ENCODE measurements around the gene GGT5. TPM values are rescaled to one million over a fixed set of nuclear protein-coding genes. Genes with fewer than 3 reads are reported as not detected.
"Not testable (repeated sequence)": the region's sequence is repeated elsewhere in the genome, so short reads cannot be mapped to it uniquely, and the experiment has no call there.

GGT5 gene
- total and polyA plus RNA-seq, 2 of the 13 experiments (the other 11 are each of a cell fraction or from before 2014, with no cell fraction given): 0.69 to 3.1 TPM

GRCh38 chr22:24213111-24213510, 31.8 kb downstream of the GGT5 start:
- BruUV-seq (replicated peaks); in situ Hi-C loops (cut with HindIII; ENCODE audit: extremely low pct_ligation_motif_present, low pct_unique_long_range_greater_than_20kb); FAIRE-seq: not testable (repeated sequence)

GRCh38 chr22:24211716-24212115, 33.2 kb downstream of the GGT5 start:
- POLR2A ChIA-PET; H3K9me3 ChIP-seq (ENCODE audit: low read length); BruUV-seq (replicated peaks); H2AFZ ChIP-seq (ENCODE audit: low read length); H3K4me2 ChIP-seq (ENCODE audit: low read depth, low read length); H3K79me2 ChIP-seq (ENCODE audit: insufficient read depth, low read length); H3K4me3 ChIP-seq (replicated peaks in 1 of 3; ENCODE audit: insufficient read depth in 1 of 3, low read depth in 2 of 3, low read length in 3 of 3); H3K36me3 ChIP-seq (replicated peaks in 1 of 2; ENCODE audit: control insufficient read depth in 1 of 2, insufficient read depth in 2 of 2, low read length in 2 of 2); H3K27ac ChIP-seq (ENCODE audit: extremely low read length, insufficient read depth, low read length); DNase-seq (ENCODE audit: low spot score); ATAC-seq; H4K20me1 ChIP-seq (ENCODE audit: insufficient read depth, low read length); H3K27me3 ChIP-seq (ENCODE audit: control insufficient read depth in 1 of 2, insufficient read depth in 2 of 2, low read length in 2 of 2); in situ Hi-C loops (cut with HindIII; ENCODE audit: extremely low pct_ligation_motif_present, low pct_unique_long_range_greater_than_20kb); CTCF ChIA-PET (ENCODE audit: low intra/inter-chr PET ratio, low total read pairs); intact Hi-C loops (cut with micrococcal nuclease; ENCODE audit: unreplicated experiment); FAIRE-seq; H3K9ac ChIP-seq (ENCODE audit: insufficient read depth, low read depth, low read length): not testable (repeated sequence)
- H3K4me1 ChIP-seq (ENCODE audit: insufficient read depth, low read length): peaks cover 55% of the 10 kb centered on the region
- WGBS (ENCODE audit: low lambda C conversion rate): 80% methylated on average over 5 of the region's 6 CpGs

More at GRCh38 chr22:24213111-24213510, 31.8 kb downstream of the GGT5 start:
- peaks cover 47% of the 10 kb centered on the region for H3K4me1 ChIP-seq (ENCODE audit: insufficient read depth, low read length)
- H3K79me2 ChIP-seq (ENCODE audit: insufficient read depth, low read length); H3K36me3 ChIP-seq (replicated peaks in 1 of 2; ENCODE audit: control insufficient read depth in 1 of 2, insufficient read depth in 2 of 2, low read length in 2 of 2); POLR2A ChIA-PET; H4K20me1 ChIP-seq (ENCODE audit: insufficient read depth, low read length); CTCF ChIA-PET (ENCODE audit: low intra/inter-chr PET ratio, low total read pairs); H3K4me3 ChIP-seq (replicated peaks in 1 of 3; ENCODE audit: insufficient read depth in 1 of 3, low read depth in 2 of 3, low read length in 3 of 3); DNase-seq (ENCODE audit: low spot score); H3K27ac ChIP-seq (ENCODE audit: extremely low read length, insufficient read depth, low read length); intact Hi-C loops (cut with micrococcal nuclease; ENCODE audit: unreplicated experiment); H2AFZ ChIP-seq (ENCODE audit: low read length); H3K4me2 ChIP-seq (ENCODE audit: low read depth, low read length); H3K27me3 ChIP-seq (ENCODE audit: control insufficient read depth in 1 of 2, insufficient read depth in 2 of 2, low read length in 2 of 2); H3K9ac ChIP-seq (ENCODE audit: insufficient read depth, low read depth, low read length); ATAC-seq; H3K9me3 ChIP-seq (ENCODE audit: low read length): not testable (repeated sequence)
- WGBS (ENCODE audit: low lambda C conversion rate): 99% methylated on average over 9 of the region's 9 CpGs

- peaks cover 62% of the 10 kb centered on the region for H3K4me1 ChIP-seq (ENCODE audit: insufficient read depth, low read length)
Measured at GRCh38 chr22:24210409-24210808, 34.5 kb downstream of the GGT5 start.

More at GRCh38 chr22:24210409-24210808, 34.5 kb downstream of the GGT5 start:
- 97% methylated on average over 11 of the region's 11 CpGs for WGBS (ENCODE audit: low lambda C conversion rate)
- intact Hi-C loops (cut with micrococcal nuclease; ENCODE audit: unreplicated experiment); FAIRE-seq; DNase-seq (ENCODE audit: low spot score); BruUV-seq (replicated peaks); in situ Hi-C loops (cut with HindIII; ENCODE audit: extremely low pct_ligation_motif_present, low pct_unique_long_range_greater_than_20kb); ATAC-seq; H3K9me3 ChIP-seq (ENCODE audit: low read length); H3K27ac ChIP-seq (ENCODE audit: extremely low read length, insufficient read depth, low read length); H4K20me1 ChIP-seq (ENCODE audit: insufficient read depth, low read length); CTCF ChIA-PET (ENCODE audit: low intra/inter-chr PET ratio, low total read pairs); H3K4me3 ChIP-seq (replicated peaks in 1 of 3; ENCODE audit: insufficient read depth in 1 of 3, low read depth in 2 of 3, low read length in 3 of 3); H3K9ac ChIP-seq (ENCODE audit: insufficient read depth, low read depth, low read length); H3K36me3 ChIP-seq (replicated peaks in 1 of 2; ENCODE audit: control insufficient read depth in 1 of 2, insufficient read depth in 2 of 2, low read length in 2 of 2); H3K4me2 ChIP-seq (ENCODE audit: low read depth, low read length); POLR2A ChIA-PET; H3K79me2 ChIP-seq (ENCODE audit: insufficient read depth, low read length); H2AFZ ChIP-seq (ENCODE audit: low read length); H3K27me3 ChIP-seq (ENCODE audit: control insufficient read depth in 1 of 2, insufficient read depth in 2 of 2, low read length in 2 of 2): not testable (repeated sequence)

Data from HepG2 (cell line).